IMR-90 (cell line): ENCODE data around the gene FLT4. TPM values are rescaled to one million over a fixed set of nuclear protein-coding genes. Genes with fewer than 3 reads are reported as not detected.

ENCODE experiments used
- ATAC-seq: fragments of 200-7000 bp; cut with Tn5 transposase; 2 replicates; pipeline ENCODE4 v1.9.1; 2020; ENCODE audit warnings: low read depth, mild to moderate bottlenecking, moderate library complexity
- BruUV-seq: library from RNA; stranded (reverse); fragments of 400-500 nt; replicated peaks from 2 replicates; lab custom pipeline; 2021; lab: Mats Ljungman, UMichigan
- CTCF ChIA-PET: fragments of 300-600 bp; formaldehyde crosslinking; extraction: SDS; loops from one replicate; lab custom pipeline; 2021; ENCODE audit warnings: antibody characterized with exemption; lab: Yijun Ruan, JAX
- POLR2A ChIA-PET: fragments of 300-600 bp; sonication (Branson Sonifier 250); formaldehyde crosslinking; loops from one replicate; lab custom pipeline; 2022; ENCODE audit warnings: antibody characterized with exemption; ENCODE audit not compliant: unreplicated experiment; lab: Charles Lee
- DNase-seq: peaks from one replicate; pipeline ENCODE4 v3.0.0; 2013
- H2AFZ ChIP-seq: replicated peaks from 2 replicates; pipeline ENCODE3; 2013; ENCODE audit warnings: low read length, mild to moderate bottlenecking; ENCODE audit not compliant: poor library complexity
- H2AK5ac ChIP-seq: 2 replicates; pipeline ENCODE4 v1.6.1; 2013; ENCODE audit warnings: low read depth, low read length, inconsistent platforms
- H2AK9ac ChIP-seq: replicated peaks from 2 replicates; pipeline ENCODE3; 2013; ENCODE audit warnings: mild to moderate bottlenecking, low read depth, low read length, moderate library complexity; ENCODE audit not compliant: poor library complexity
- H2BK120ac ChIP-seq: 2 replicates; pipeline ENCODE4 v1.6.1; 2013; ENCODE audit warnings: low read depth, low read length, inconsistent platforms
- H2BK15ac ChIP-seq: 3 replicates; pipeline ENCODE4 v1.6.1; 2013; ENCODE audit warnings: low read depth, low read length, inconsistent platforms
- H2BK20ac ChIP-seq: 2 replicates; pipeline ENCODE4 v1.6.1; 2013; ENCODE audit warnings: low read depth, mild to moderate bottlenecking, inconsistent platforms, low read length, moderate library complexity
- H2BK5ac ChIP-seq: 2 replicates; pipeline ENCODE4 v1.6.1; 2013; ENCODE audit warnings: mild to moderate bottlenecking, low read depth, low read length, inconsistent platforms; ENCODE audit not compliant: poor library complexity, severe bottlenecking
- H3K14ac ChIP-seq: replicated peaks from 2 replicates; pipeline ENCODE4 v1.6.1; 2013; ENCODE audit warnings: low read depth, low read length, inconsistent platforms
- H3K18ac ChIP-seq: 2 replicates; pipeline ENCODE4 v1.6.1; 2013; ENCODE audit warnings: low read depth, low read length, control low read depth
- H3K23ac ChIP-seq: 2 replicates; pipeline ENCODE4 v1.6.1; 2013; ENCODE audit warnings: low read depth, low read length, inconsistent platforms
- H3K27ac ChIP-seq: 2 replicates; pipeline ENCODE4 v1.5.1; 2013; ENCODE audit warnings: mild to moderate bottlenecking, control low read depth, low read length; ENCODE audit not compliant: insufficient read depth
- H3K27me3 ChIP-seq: 2 replicates; pipeline ENCODE4 v1.6.1; 2013; ENCODE audit warnings: low read length; ENCODE audit not compliant: control insufficient read depth, insufficient read depth
- H3K36me3 ChIP-seq: 2 replicates; pipeline ENCODE4 v1.6.1; 2013; ENCODE audit warnings: low read length, mixed read lengths; ENCODE audit not compliant: control insufficient read depth, insufficient read depth
- H3K4ac ChIP-seq: 2 replicates; pipeline ENCODE4 v1.6.1; 2013; ENCODE audit warnings: low read depth, low read length, inconsistent platforms
- H3K4me1 ChIP-seq: 2 replicates; pipeline ENCODE4 v1.6.1; 2013; ENCODE audit warnings: low read length, mixed read lengths; ENCODE audit not compliant: control insufficient read depth, insufficient read depth
- H3K4me2 ChIP-seq: 2 replicates; pipeline ENCODE4 v1.6.1; 2013; ENCODE audit warnings: low read depth, mild to moderate bottlenecking, control low read depth, low read length, moderate library complexity
- H3K4me3 ChIP-seq: 2 replicates; pipeline ENCODE4 v1.5.1; 2013; ENCODE audit warnings: low read depth, mild to moderate bottlenecking, control low read depth, low read length, moderate library complexity; ENCODE audit not compliant: insufficient read depth
- H3K56ac ChIP-seq: 2 replicates; pipeline ENCODE4 v1.6.1; 2013; ENCODE audit warnings: low read length, inconsistent platforms; ENCODE audit not compliant: insufficient read depth; ENCODE audit errors: extremely low read depth
- H3K79me1 ChIP-seq, 2 experiments: 2 replicates each; pipeline ENCODE4 v1.6.1; 2013; ENCODE audit warnings: low read length in 2 of 2, inconsistent platforms in 1 of 2, low read depth in 1 of 2
- H3K9ac ChIP-seq: 2 replicates; pipeline ENCODE4 v1.6.1; 2013; ENCODE audit warnings: low read depth, low read length, control low read depth
- H3K9me1 ChIP-seq: 2 replicates; pipeline ENCODE4 v1.6.1; 2013; ENCODE audit warnings: low read length, inconsistent platforms; ENCODE audit not compliant: insufficient read depth
- H3K9me3 ChIP-seq: 2 replicates; pipeline ENCODE4 v1.6.1; 2013; ENCODE audit warnings: low read length; ENCODE audit not compliant: control insufficient read depth, insufficient read depth
- H4K20me1 ChIP-seq: 2 replicates; pipeline ENCODE4 v1.6.1; 2013; ENCODE audit warnings: low read length, inconsistent platforms; ENCODE audit not compliant: insufficient read depth
- H4K5ac ChIP-seq: 2 replicates; pipeline ENCODE4 v1.6.1; 2013; ENCODE audit warnings: mild to moderate bottlenecking, low read depth, low read length, control low read depth
- H4K8ac ChIP-seq, 2 experiments: 2 replicates each; pipeline ENCODE4 v1.6.1; 2013; ENCODE audit warnings: low read depth in 2 of 2, low read length in 2 of 2, control low read depth in 1 of 2, inconsistent platforms in 1 of 2
- H4K91ac ChIP-seq: 2 replicates; pipeline ENCODE4 v1.6.1; 2013; ENCODE audit warnings: low read depth, low read length, inconsistent platforms; ENCODE audit not compliant: insufficient read depth
- BHLHE40 ChIP-seq: fragments of 150-350 bp; IDR thresholded peaks from 2 replicates; pipeline ENCODE4 v1.6.1; 2016; ENCODE audit warnings: mild to moderate bottlenecking, low read depth, low read length
- CEBPB ChIP-seq: IDR thresholded peaks from 2 replicates; pipeline ENCODE4 v1.6.1; 2012; ENCODE audit warnings: low read depth, low read length, improper control_type of control experiment
- CTCF ChIP-seq: conservative IDR thresholded peaks from 2 replicates; pipeline ENCODE4 v1.5.1; 2012; ENCODE audit warnings: mild to moderate bottlenecking, low read depth, low read length, improper control_type of control experiment
- ELK1 ChIP-seq: fragments of 150-350 bp; IDR thresholded peaks from 2 replicates; pipeline ENCODE4 v1.6.1; 2016; ENCODE audit warnings: low read depth, mild to moderate bottlenecking, low read length, moderate library complexity, borderline replicate concordance
- FOS ChIP-seq: fragments of 150-350 bp; IDR thresholded peaks from 2 replicates; pipeline ENCODE4 v1.6.1; 2016; ENCODE audit warnings: low read depth, low read length
- MAFK ChIP-seq: IDR thresholded peaks from 2 replicates; pipeline ENCODE4 v1.6.1; 2012; ENCODE audit warnings: low read depth, low read length, improper control_type of control experiment
- MAZ ChIP-seq: IDR thresholded peaks from 2 replicates; pipeline ENCODE4 v1.6.1; 2012; ENCODE audit warnings: low read depth, mild to moderate bottlenecking, low read length, improper control_type of control experiment, moderate library complexity, borderline replicate concordance
- MXI1 ChIP-seq: IDR thresholded peaks from 2 replicates; pipeline ENCODE4 v1.6.1; 2012; ENCODE audit warnings: low read depth, mild to moderate bottlenecking, low read length, moderate library complexity, borderline replicate concordance
- NFE2L2 ChIP-seq: fragments of 150-350 bp; IDR thresholded peaks from 2 replicates; pipeline ENCODE4 v1.6.1; 2016; ENCODE audit warnings: low read depth, mild to moderate bottlenecking, low read length
- RAD21 ChIP-seq: IDR thresholded peaks from 2 replicates; pipeline ENCODE4 v1.6.1; 2012; ENCODE audit warnings: low read length, improper control_type of control experiment
- RCOR1 ChIP-seq: IDR thresholded peaks from 2 replicates; pipeline ENCODE4 v1.6.1; 2012; ENCODE audit warnings: mild to moderate bottlenecking, low read length, improper control_type of control experiment; ENCODE audit not compliant: insufficient replicate concordance
- RFX5 ChIP-seq: IDR thresholded peaks from 2 replicates; pipeline ENCODE4 v1.8.0; 2012; ENCODE audit warnings: low read depth, mild to moderate bottlenecking, low read length, moderate library complexity
- SMC3 ChIP-seq: fragments of 150-350 bp; IDR thresholded peaks from 2 replicates; pipeline ENCODE4 v1.6.1; 2016; ENCODE audit warnings: low read depth, mild to moderate bottlenecking, antibody characterized with exemption, low read length, moderate library complexity
- WGBS, 2 experiments: methylation state at CpG; one replicate each; pipeline versions ENCODE4 v1.1.5 to v1.1.7; 2013; ENCODE audit warnings: missing lambda C conversion rate in 2 of 2; ENCODE audit not compliant: insufficient read length in 1 of 2; ENCODE audit errors: extremely low coverage in 2 of 2; 5-methylcytosine and 5-hydroxymethylcytosine counted together
- dilution Hi-C: fragments of 300-500 bp; cut with HindIII; formaldehyde crosslinking; loops from one replicate; pipeline ENCODE4 v1.14.3; 2018; ENCODE audit warnings: low sequenced_read_pairs; ENCODE audit not compliant: unreplicated experiment
- in situ Hi-C: fragments of 300-500 bp; cut with MboI; formaldehyde crosslinking; loops from 3 replicates; pipeline ENCODE4 v1.14.3; 2019; ENCODE audit warnings: low sequenced_read_pairs, inconsistent platforms, mixed read lengths
- intact Hi-C: fragments of 100-400 bp; cut with micrococcal nuclease; formaldehyde crosslinking; loops from 2 replicates; pipeline ENCODE4 v1.10.0; 2022
- polyA plus RNA-seq, 3 experiments: library from polyadenylated mRNA; depleted of rRNA; stranded (reverse); fragments of >200 nt; gene quantifications; 2 replicates each; pipeline ENCODE4 v1.2.3, GENCODE V29; 2012; ENCODE audit warnings: low replicate concordance in 1 of 3
- total RNA-seq: library from RNA; depleted of rRNA; stranded (reverse); fragments of >200 nt; gene quantifications from 2 replicates; pipeline ENCODE4 v1.2.3, GENCODE V29; 2012
- TF ChIP-seq, protein P1 (sequence below): fragments of 150-350 bp; IDR thresholded peaks from 2 replicates; pipeline ENCODE4 v1.6.1; 2017; ENCODE audit warnings: mild to moderate bottlenecking, antibody characterized with exemption, low read length, low read depth

The FLT4 gene
- total and polyA plus RNA-seq, 2 of the 4 experiments (the other 2 are of a cell fraction) = under 0.01 to 0.07 TPM

DNA sequence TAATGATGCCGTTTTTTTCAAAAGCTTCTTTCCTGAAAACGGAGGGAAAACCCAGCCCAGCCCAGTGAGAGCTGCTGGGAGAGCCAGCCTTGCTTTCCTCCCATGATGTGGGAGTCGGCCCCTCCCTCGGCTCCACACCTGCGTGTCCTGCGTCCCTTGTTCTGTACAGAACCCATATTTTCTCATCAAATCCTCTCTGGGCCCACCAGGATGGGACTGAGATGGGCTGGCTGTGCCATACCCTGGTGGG, 8.9 kb downstream of the FLT4 start:
- Histone ChIP-seq H2BK5ac (no peak overlapping the region), H3K36me3 (no peaks in the 10 kb centered on the region), H3K18ac (no peak overlapping the region), H3K9me1 (no peaks in the 10 kb centered on the region), H3K4me3 (no peak overlapping the region), H4K8ac (no peak overlapping the region), H4K20me1 (no peaks in the 10 kb centered on the region; the same call in 1 of the 2 replicates), H3K23ac (no peak overlapping the region), H2AK9ac (no peak overlapping the region), H2AFZ (no peak overlapping the region), H2BK120ac (no peak overlapping the region), H4K5ac (no peak overlapping the region), H2AK5ac (no peak overlapping the region), H3K27me3 (no peaks in the 10 kb centered on the region; the same call in 1 of the 2 replicates), H3K56ac (no peak overlapping the region), H3K27ac (no peak overlapping the region), H3K79me1 (no peaks in the 10 kb centered on the region), H3K4me2 (no peak overlapping the region), H3K9ac (no peak overlapping the region), H2BK15ac (no peak overlapping the region), H3K4ac (no peak overlapping the region), H3K14ac (no peak overlapping the region), H3K4me1 (no peaks in the 10 kb centered on the region), H3K9me3 (no peaks in the 10 kb centered on the region), H2BK20ac (no peak overlapping the region), H4K91ac (no peak overlapping the region)
- 60% methylated on average over 2 of the region's 6 CpGs; no CpG with 5 or more reads in 1 of the 2 experiments for WGBS, 2 experiments
- BruUV-seq = no TSS peak
- in situ Hi-C loops (no loop called here), dilution Hi-C loops (no loop called here), intact Hi-C loops (no loop called here)
- ChIA-PET CTCF (no interaction called here), POLR2A (interaction anchor here (0.5 kb wide), 1 partner anchor 51 kb away, joined by 7 read pairs; no protein-coding TSS in a partner anchor)
- no peak for TF ChIP-seq FOS
- no peak for TF ChIP-seq CTCF
- TF ChIP-seq MAZ = no peak
- TF ChIP-seq CEBPB = no peak
- TF ChIP-seq SMC3 = no peak
- TF ChIP-seq, protein P1, sequence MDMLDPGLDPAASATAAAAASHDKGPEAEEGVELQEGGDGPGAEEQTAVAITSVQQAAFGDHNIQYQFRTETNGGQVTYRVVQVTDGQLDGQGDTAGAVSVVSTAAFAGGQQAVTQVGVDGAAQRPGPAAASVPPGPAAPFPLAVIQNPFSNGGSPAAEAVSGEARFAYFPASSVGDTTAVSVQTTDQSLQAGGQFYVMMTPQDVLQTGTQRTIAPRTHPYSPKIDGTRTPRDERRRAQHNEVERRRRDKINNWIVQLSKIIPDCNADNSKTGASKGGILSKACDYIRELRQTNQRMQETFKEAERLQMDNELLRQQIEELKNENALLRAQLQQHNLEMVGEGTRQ = no peak
- no peak for TF ChIP-seq BHLHE40
- TF ChIP-seq RCOR1 = no peak
- no peak for TF ChIP-seq NFE2L2
- TF ChIP-seq MXI1 = no peak
- no peak for TF ChIP-seq RAD21
- no peak for TF ChIP-seq RFX5
- no peak for TF ChIP-seq MAFK
- no peak for TF ChIP-seq ELK1
- DNase-seq (no peak), ATAC-seq (no peak)
